GM23248 (cell line): ENCODE measurements around the gene ELOB. TPM values are rescaled to one million over a fixed set of nuclear protein-coding genes. Genes with fewer than 3 reads are reported as not detected.

Source experiments
- DNase-seq: peaks from one replicate; pipeline ENCODE4 v3.0.0-alpha.2; 2015
- H2AFZ ChIP-seq: fragments of 200-600 bp; sonication (generic); 2 replicates; pipeline ENCODE4 v1.6.1; 2016; ENCODE audit warnings: antibody characterized with exemption
- H3F3A ChIP-seq: fragments of 200-600 bp; sonication (generic); 2 replicates; pipeline ENCODE4 v1.6.1; 2016; ENCODE audit warnings: mild to moderate bottlenecking, antibody characterized with exemption, mixed run types; ENCODE audit not compliant: insufficient read depth
- H3K27ac ChIP-seq: fragments of 200-600 bp; sonication (generic); 2 replicates; pipeline ENCODE4 v1.5.1; 2016; ENCODE audit warnings: mild to moderate bottlenecking
- H3K27me3 ChIP-seq: fragments of 200-600 bp; sonication (generic); replicated peaks from 2 replicates; pipeline ENCODE4 v1.6.1; 2016; ENCODE audit warnings: mild to moderate bottlenecking; ENCODE audit not compliant: insufficient read depth
- H3K36me3 ChIP-seq: fragments of 200-600 bp; sonication (generic); 2 replicates; pipeline ENCODE4 v1.6.1; 2016; ENCODE audit warnings: low read depth, mild to moderate bottlenecking
- H3K4me1 ChIP-seq: fragments of 200-600 bp; sonication (generic); 2 replicates; pipeline ENCODE4 v1.6.1; 2016; ENCODE audit warnings: mild to moderate bottlenecking; ENCODE audit not compliant: insufficient read depth
- H3K4me2 ChIP-seq: fragments of 200-600 bp; sonication (generic); one replicate; pipeline ENCODE4 v1.6.1; 2016; ENCODE audit warnings: mild to moderate bottlenecking; ENCODE audit not compliant: unreplicated experiment
- H3K4me3 ChIP-seq: fragments of 200-600 bp; sonication (generic); 2 replicates; pipeline ENCODE4 v1.5.1; 2016; ENCODE audit warnings: mild to moderate bottlenecking
- H3K79me2 ChIP-seq: fragments of 200-600 bp; sonication (generic); 2 replicates; pipeline ENCODE4 v1.6.1; 2016; ENCODE audit warnings: mild to moderate bottlenecking; ENCODE audit not compliant: insufficient read depth
- H3K9ac ChIP-seq: fragments of 200-600 bp; sonication (generic); 2 replicates; pipeline ENCODE4 v1.6.1; 2016; ENCODE audit warnings: mild to moderate bottlenecking
- H3K9me2 ChIP-seq: fragments of 200-600 bp; sonication (generic); 2 replicates; pipeline ENCODE4 v1.6.1; 2016; ENCODE audit warnings: mixed run types, mild to moderate bottlenecking, moderate library complexity; ENCODE audit not compliant: insufficient read depth
- H3K9me3 ChIP-seq: fragments of 200-600 bp; sonication (generic); one replicate; pipeline ENCODE4 v1.6.1; 2017; ENCODE audit warnings: low read depth
- H4K20me1 ChIP-seq: fragments of 200-600 bp; sonication (generic); 2 replicates; pipeline ENCODE4 v1.6.0; 2016; ENCODE audit not compliant: insufficient read depth
- EZH2 ChIP-seq: fragments of 200-600 bp; sonication (generic); IDR thresholded peaks from 2 replicates; pipeline ENCODE4 v1.6.1; 2018; ENCODE audit warnings: antibody characterized with exemption, mild to moderate bottlenecking; ENCODE audit not compliant: insufficient read depth, poor library complexity, severe bottlenecking
- EZH2phosphoT487 ChIP-seq: fragments of 200-600 bp; sonication (generic); IDR thresholded peaks from 2 replicates; pipeline ENCODE4 v1.6.1; 2018; ENCODE audit warnings: antibody characterized with exemption, moderate library complexity, mild to moderate bottlenecking, low read depth; ENCODE audit not compliant: insufficient read depth
- WGBS, 2 experiments: methylation state at CpG; one replicate each; pipeline ENCODE4 v1.1.6; 2015 to 2017; ENCODE audit warnings: low lambda C conversion rate in 2 of 2, low coverage in 1 of 2; ENCODE audit errors: missing lambda C conversion rate in 2 of 2; 5-methylcytosine and 5-hydroxymethylcytosine counted together
- in situ Hi-C: fragments of 300-500 bp; cut with MboI; formaldehyde crosslinking; loops from 2 replicates; pipeline ENCODE4 v1.15.0; 2020
- polyA plus RNA-seq: library from polyadenylated mRNA; unstranded; fragments of >200 nt; fragmentation: Nextera tagmentation; extraction: Ambion mirVana; gene quantifications from 2 replicates; pipeline ENCODE4 v1.2.1, GENCODE V29; 2016
- total RNA-seq: library from RNA; depleted of rRNA; stranded (reverse); fragments of >200 nt; shearing (Covaris generic); gene quantifications from 2 replicates; pipeline ENCODE4 v1.2.3, GENCODE V29; 2014; rRNA removed

ELOB gene
- total RNA-seq (320 and 713 TPM in 2 replicates), polyA plus RNA-seq (565 and 586 TPM in 2 replicates)

- 0 to 4% methylated on average over 34 to 61 of the region's 70 CpGs for WGBS, 2 experiments
- in situ Hi-C loops: no loop called here
- DNase-seq: peak; percentile 96
- Histone ChIP-seq H3F3A (peaks cover 32% of the 10 kb centered on the region), H3K9ac (peak within 1 kb of the TSS; percentile 99), H3K36me3 (0 out of 2 replicates have a peak, but pooled peaks cover 6% of the 10 kb centered on the region), H3K27me3 (no peaks in the 10 kb centered on the region), H3K4me1 (peaks cover 21% of the 10 kb centered on the region), H2AFZ (peak within 1 kb of the TSS; percentile 73), H3K27ac (peak within 1 kb of the TSS; percentile 93), H3K4me2 (peak within 1 kb of the TSS; percentile 95), H3K9me3 (no peaks in the 10 kb centered on the region), H3K4me3 (peak within 1 kb of the TSS; percentile 88), H3K9me2 (no peaks in the 10 kb centered on the region), H4K20me1 (no peaks in the 10 kb centered on the region), H3K79me2 (peaks cover 58% of the 10 kb centered on the region)
- TF ChIP-seq EZH2phosphoT487 (no peak), EZH2 (no peak)
These were observed at the start of gene ELOB for GRCh38 chr16:2777231-2777902. ELOB (minus strand) TSS chr16:2777280; CDS start chr16:2777239, 41 bp downstream.

DNA sequence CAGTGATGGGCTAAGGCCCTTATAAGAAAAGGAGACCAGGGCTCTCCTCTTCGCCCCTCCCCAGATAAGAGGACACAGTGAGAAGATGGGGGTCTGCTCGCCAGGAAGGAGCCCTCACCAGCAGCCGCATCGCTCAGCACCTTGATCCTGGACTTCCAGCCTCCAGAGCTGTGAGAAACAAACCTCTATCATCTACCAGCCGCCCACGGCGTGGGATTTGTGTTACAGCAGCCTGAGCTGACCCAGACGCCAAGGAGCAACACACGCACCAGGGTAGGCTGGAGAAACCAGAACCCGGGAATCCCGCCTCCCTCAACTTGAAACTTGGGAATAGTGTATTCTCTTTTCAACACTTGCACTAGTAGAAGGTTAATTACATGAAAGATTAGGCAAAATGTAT lies 48.8 kb upstream of the ELOB start:
- Histone ChIP-seq H3K27ac (no peak overlapping the region), H3F3A (no peaks in the 10 kb centered on the region; the same call in 1 of the 2 replicates), H4K20me1 (no peaks in the 10 kb centered on the region), H3K4me1 (no peaks in the 10 kb centered on the region), H3K4me2 (no peak overlapping the region), H3K4me3 (no peak overlapping the region), H3K9me3 (no peaks in the 10 kb centered on the region), H3K9ac (no peak overlapping the region), H3K79me2 (no peaks in the 10 kb centered on the region), H2AFZ (no peak overlapping the region), H3K27me3 (peaks cover 34% of the 10 kb centered on the region), H3K9me2 (no peaks in the 10 kb centered on the region), H3K36me3 (no peaks in the 10 kb centered on the region)
- no peak for DNase-seq
- TF ChIP-seq EZH2: no peak
- in situ Hi-C loops: no loop called here
- 55 to 57% methylated on average over 11 of the region's 11 CpGs for WGBS, 2 experiments

DNA sequence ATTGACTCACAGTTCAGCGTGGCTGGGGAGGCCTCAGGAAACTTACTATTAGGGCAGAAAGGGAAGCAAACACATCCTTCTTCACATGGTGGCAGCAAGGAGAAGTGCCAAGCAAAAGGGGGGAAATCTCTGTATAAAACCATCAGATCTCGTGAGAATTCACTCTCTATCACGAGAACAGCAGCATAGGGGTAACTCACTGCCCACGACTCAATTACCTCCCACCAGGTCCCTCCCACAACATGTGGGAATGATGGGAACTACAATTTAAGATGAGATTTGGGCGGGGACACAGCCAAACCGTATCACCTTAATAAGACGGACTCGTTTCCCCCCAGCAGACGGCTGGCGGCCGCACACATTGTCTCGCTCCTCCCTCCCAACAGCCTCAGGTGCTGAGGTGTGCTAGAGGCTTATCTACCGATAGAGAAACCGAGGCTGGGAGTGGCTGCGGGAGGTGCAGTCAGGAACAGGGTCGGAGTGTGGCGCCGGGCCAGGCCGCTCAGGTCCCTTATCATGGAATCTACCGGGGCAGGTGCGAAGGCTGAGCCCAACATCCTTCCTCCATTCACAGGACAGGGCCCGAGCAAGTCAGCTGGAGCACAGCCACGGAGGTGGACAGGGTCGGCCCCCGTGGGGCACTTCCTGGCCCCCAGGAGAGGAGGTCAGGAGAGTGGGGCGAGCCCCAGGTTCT lies 48.1 kb upstream of the ELOB start:
- Histone ChIP-seq H4K20me1 (no peaks in the 10 kb centered on the region), H3F3A (no peaks in the 10 kb centered on the region; the same call in 1 of the 2 replicates), H3K79me2 (no peaks in the 10 kb centered on the region), H3K36me3 (no peaks in the 10 kb centered on the region), H2AFZ (no peak overlapping the region), H3K9me2 (no peaks in the 10 kb centered on the region), H3K4me1 (no peaks in the 10 kb centered on the region), H3K27ac (no peak overlapping the region), H3K4me2 (no peak overlapping the region), H3K4me3 (no peak overlapping the region), H3K9me3 (no peaks in the 10 kb centered on the region), H3K27me3 (peaks cover 35% of the 10 kb centered on the region), H3K9ac (no peak overlapping the region)
- 59 to 63% methylated on average over 20 to 26 of the region's 26 CpGs for WGBS, 2 experiments
- in situ Hi-C loops: no loop called here
- no peak for TF ChIP-seq EZH2phosphoT487
- no peak for TF ChIP-seq EZH2
- no peak for DNase-seq

- H3K27ac ChIP-seq: no peak overlapping the region
- H2AFZ ChIP-seq: no peak overlapping the region
- no peak overlapping the region for H3K9ac ChIP-seq
- no peaks in the 10 kb centered on the region for H3K4me1 ChIP-seq
- DNase-seq: no peak
- H3K4me2 ChIP-seq: no peak overlapping the region
- no peaks in the 10 kb centered on the region; the same call in 1 of the 2 replicates for H3F3A ChIP-seq
- no peaks in the 10 kb centered on the region for H3K79me2 ChIP-seq
- 71 to 74% methylated on average over 10 of the region's 10 CpGs for WGBS, 2 experiments
- H3K36me3 ChIP-seq: no peaks in the 10 kb centered on the region
- H3K4me3 ChIP-seq: no peak overlapping the region
- H3K9me3 ChIP-seq: no peaks in the 10 kb centered on the region
- in situ Hi-C loops: no loop called here
- H4K20me1 ChIP-seq: no peaks in the 10 kb centered on the region
- H3K9me2 ChIP-seq: no peaks in the 10 kb centered on the region
- H3K27me3 ChIP-seq: peaks cover 35% of the 10 kb centered on the region
- no peak for TF ChIP-seq EZH2
- TF ChIP-seq EZH2phosphoT487: no peak
These were observed 47.5 kb upstream of the ELOB start for GRCh38 chr16:2824626-2825025.
